ENCODE data around the gene SULT4A1.

Gene SULT4A1

DNA sequence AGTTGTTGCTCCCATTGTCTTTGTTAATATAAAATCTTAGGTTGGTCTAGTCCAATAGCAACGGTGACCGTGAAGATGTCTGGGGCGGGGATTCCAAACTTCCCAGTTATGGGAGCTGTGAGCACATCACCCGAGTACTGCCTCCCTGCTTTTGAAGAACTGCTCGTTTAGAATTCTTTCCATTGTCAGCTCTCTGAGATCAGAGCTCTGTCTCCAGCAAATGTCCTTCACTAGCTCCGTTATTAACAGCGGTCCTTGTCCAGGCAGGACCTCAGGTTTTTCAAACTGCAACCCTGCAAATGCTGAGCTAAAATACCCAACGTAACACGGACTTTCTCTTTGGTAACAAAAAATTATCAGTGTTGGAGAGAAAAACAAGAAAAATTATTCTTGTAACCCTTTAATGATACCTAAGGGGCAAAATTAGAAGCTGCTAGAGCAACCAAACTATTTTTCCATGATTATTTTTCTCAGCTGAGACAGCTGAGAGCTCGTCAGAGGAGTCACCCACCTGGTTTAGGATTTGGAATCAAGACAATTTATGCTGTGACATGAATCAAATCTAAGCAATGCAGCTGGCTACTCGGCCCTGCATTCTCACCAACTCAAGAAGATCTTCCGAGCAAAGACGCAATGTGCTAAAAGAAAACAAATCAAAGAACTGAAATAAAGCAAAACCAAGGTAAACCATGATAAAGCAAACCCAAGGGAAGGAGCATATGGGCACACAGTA is 35.1 kb downstream of the SULT4A1 start:
- no peak for TF ChIP-seq EZH2 (optimal IDR thresholded peaks at IDR 0.05; ENCODE audit: low read depth, low read length)
- Histone ChIP-seq H3K27me3 (replicated peaks; ENCODE audit: insufficient read depth, low read length) (peaks cover 96% of the 10 kb centered on the region), H3K4me2 (ENCODE audit: low read depth, low read length) (no peak overlapping the region)

DNA sequence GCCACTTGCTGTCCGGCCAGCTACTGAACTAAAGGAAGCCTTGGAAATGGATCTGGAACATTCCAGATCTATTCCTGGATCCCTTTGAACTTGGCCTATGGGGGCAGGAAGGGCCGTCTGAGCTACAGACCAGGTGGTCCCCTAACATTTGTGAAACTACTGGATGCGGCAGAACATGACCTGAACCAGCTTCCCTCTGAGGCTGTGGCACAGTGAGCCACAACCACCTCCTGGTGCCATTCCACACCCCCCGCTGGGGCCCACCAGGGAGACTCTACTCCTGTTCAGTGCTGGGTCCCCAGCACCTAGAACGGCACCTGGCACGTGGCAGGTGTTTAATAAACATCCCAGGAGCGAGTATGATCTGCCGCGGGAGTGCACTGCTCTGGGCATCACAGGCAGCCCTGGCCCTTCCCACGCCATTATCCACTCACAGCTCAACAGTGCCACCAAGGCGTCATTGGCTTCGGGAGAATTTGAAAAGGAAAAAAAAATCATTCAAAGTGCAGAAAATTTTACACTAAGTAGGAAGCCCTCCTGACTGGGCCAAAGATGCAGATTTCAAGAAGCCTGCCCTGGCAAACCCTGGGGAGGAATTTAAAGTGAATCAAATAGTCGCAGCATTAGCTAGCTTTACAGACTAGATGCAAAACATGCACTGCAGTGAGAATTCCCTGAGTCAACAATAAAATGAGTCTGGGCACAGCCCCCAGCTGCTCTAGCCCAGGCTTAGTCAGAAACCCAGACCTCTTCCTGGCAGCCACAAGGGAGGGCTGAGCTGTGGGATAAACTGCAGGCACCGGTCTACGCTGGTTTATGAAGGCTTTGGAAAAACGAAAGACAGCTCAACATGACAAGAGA is 35.9 kb downstream of the SULT4A1 start:
- H3K9ac ChIP-seq (ENCODE audit: low read length): no peak overlapping the region
- H3K27me3 ChIP-seq (replicated peaks; ENCODE audit: insufficient read depth, low read length): peaks cover 96% of the 10 kb centered on the region
- no peaks in the 10 kb centered on the region for H4K20me1 ChIP-seq (ENCODE audit: insufficient read depth, low read length)
- H3K4me2 ChIP-seq (ENCODE audit: low read depth, low read length): peak overlapping the region; percentile 15; the same call in 1 of the 2 replicates
- H3K27ac ChIP-seq (ENCODE audit: low read length): no peak overlapping the region
- no peaks in the 10 kb centered on the region for H3K9me3 ChIP-seq (replicated peaks; ENCODE audit: insufficient read depth, low read length)
- no peaks in the 10 kb centered on the region for H3F3A ChIP-seq (ENCODE audit: insufficient read depth, low read length)
- H2AFZ ChIP-seq (ENCODE audit: low read length): no peak overlapping the region
- no peak overlapping the region for H3K4me3 ChIP-seq (ENCODE audit: low read length)
- DNase-seq: peak; percentile 22
- no peaks in the 10 kb centered on the region for H3K36me3 ChIP-seq (replicated peaks; ENCODE audit: insufficient read depth, low read length)
- H3K4me1 ChIP-seq (ENCODE audit: low read length): no peaks in the 10 kb centered on the region
- H3K79me2 ChIP-seq (ENCODE audit: low read length): no peaks in the 10 kb centered on the region
- H3K9me2 ChIP-seq (replicated peaks; ENCODE audit: insufficient read depth, low read length): no peaks in the 10 kb centered on the region
- no peak for TF ChIP-seq EZH2phosphoT487 (IDR thresholded peaks at IDR 0.05; ENCODE audit: low read length)
- TF ChIP-seq, protein P1, sequence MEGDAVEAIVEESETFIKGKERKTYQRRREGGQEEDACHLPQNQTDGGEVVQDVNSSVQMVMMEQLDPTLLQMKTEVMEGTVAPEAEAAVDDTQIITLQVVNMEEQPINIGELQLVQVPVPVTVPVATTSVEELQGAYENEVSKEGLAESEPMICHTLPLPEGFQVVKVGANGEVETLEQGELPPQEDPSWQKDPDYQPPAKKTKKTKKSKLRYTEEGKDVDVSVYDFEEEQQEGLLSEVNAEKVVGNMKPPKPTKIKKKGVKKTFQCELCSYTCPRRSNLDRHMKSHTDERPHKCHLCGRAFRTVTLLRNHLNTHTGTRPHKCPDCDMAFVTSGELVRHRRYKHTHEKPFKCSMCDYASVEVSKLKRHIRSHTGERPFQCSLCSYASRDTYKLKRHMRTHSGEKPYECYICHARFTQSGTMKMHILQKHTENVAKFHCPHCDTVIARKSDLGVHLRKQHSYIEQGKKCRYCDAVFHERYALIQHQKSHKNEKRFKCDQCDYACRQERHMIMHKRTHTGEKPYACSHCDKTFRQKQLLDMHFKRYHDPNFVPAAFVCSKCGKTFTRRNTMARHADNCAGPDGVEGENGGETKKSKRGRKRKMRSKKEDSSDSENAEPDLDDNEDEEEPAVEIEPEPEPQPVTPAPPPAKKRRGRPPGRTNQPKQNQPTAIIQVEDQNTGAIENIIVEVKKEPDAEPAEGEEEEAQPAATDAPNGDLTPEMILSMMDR (IDR thresholded peaks at IDR 0.05; ENCODE audit: low read length): peak; percentile 51

More for the DNA sequence above, 35.1 kb downstream of the SULT4A1 start:
- Histone ChIP-seq H3K36me3 (replicated peaks; ENCODE audit: insufficient read depth, low read length) (no peaks in the 10 kb centered on the region), H3K4me3 (ENCODE audit: low read length) (no peak overlapping the region), H3K9me3 (replicated peaks; ENCODE audit: insufficient read depth, low read length) (no peaks in the 10 kb centered on the region), H3K9ac (ENCODE audit: low read length) (no peak overlapping the region), H3K79me2 (ENCODE audit: low read length) (no peaks in the 10 kb centered on the region), H3K4me1 (ENCODE audit: low read length) (no peaks in the 10 kb centered on the region), H2AFZ (ENCODE audit: low read length) (no peak overlapping the region), H3F3A (ENCODE audit: insufficient read depth, low read length) (no peaks in the 10 kb centered on the region), H3K9me2 (replicated peaks; ENCODE audit: insufficient read depth, low read length) (no peaks in the 10 kb centered on the region), H3K27ac (ENCODE audit: low read length) (no peak overlapping the region), H4K20me1 (ENCODE audit: insufficient read depth, low read length) (no peaks in the 10 kb centered on the region)
- no peak for DNase-seq

DNA sequence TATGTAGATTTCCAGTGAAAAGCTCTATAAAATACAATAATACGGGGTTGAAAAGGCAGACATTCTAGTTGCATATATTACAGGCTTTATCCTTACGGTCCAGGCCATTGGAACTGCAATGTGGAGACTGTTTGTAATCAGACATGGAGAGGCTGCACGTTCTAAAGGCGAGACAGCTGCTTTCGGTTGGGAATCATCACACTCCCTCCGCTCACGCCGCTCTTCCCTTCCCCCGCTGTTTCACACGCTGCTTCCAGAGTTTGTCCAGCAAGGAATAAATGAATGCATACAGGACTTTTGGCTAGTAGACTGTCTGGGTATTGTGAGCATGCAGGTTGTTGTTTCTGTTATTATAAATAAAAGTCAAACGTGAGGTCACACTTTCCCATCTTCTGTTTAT is 36.7 kb downstream of the SULT4A1 start:
- Histone ChIP-seq H3K27ac (ENCODE audit: low read length) (no peak overlapping the region), H3K4me3 (ENCODE audit: low read length) (no peak overlapping the region), H3K9me3 (replicated peaks; ENCODE audit: insufficient read depth, low read length) (no peaks in the 10 kb centered on the region), H3K36me3 (replicated peaks; ENCODE audit: insufficient read depth, low read length) (no peaks in the 10 kb centered on the region), H3K4me2 (ENCODE audit: low read depth, low read length) (no peak overlapping the region), H4K20me1 (ENCODE audit: insufficient read depth, low read length) (no peaks in the 10 kb centered on the region), H2AFZ (ENCODE audit: low read length) (no peak overlapping the region), H3K4me1 (ENCODE audit: low read length) (no peaks in the 10 kb centered on the region), H3K9me2 (replicated peaks; ENCODE audit: insufficient read depth, low read length) (no peaks in the 10 kb centered on the region), H3K27me3 (replicated peaks; ENCODE audit: insufficient read depth, low read length) (peaks cover 96% of the 10 kb centered on the region), H3K79me2 (ENCODE audit: low read length) (no peaks in the 10 kb centered on the region), H3F3A (ENCODE audit: insufficient read depth, low read length) (no peaks in the 10 kb centered on the region), H3K9ac (ENCODE audit: low read length) (no peak overlapping the region)
- TF ChIP-seq, protein P1 (IDR thresholded peaks at IDR 0.05; ENCODE audit: low read length): no peak
- no peak for TF ChIP-seq EZH2phosphoT487 (IDR thresholded peaks at IDR 0.05; ENCODE audit: low read length)
- no peak for TF ChIP-seq EZH2 (optimal IDR thresholded peaks at IDR 0.05; ENCODE audit: low read depth, low read length)
- no peak for DNase-seq
